Hepatocyte (in vitro differentiated cells): ENCODE results near the gene MSRB1.

Source experiments
- EZH2 ChIP-seq: fragments of 200-600 bp; sonication (generic); IDR thresholded peaks from 2 replicates; pipeline ENCODE4 v1.6.1; 2016; ENCODE audit warnings: antibody characterized with exemption, mild to moderate bottlenecking, borderline replicate concordance
- TF ChIP-seq, protein P1 (sequence below): fragments of 200-600 bp; sonication (generic); IDR thresholded peaks from 2 replicates; pipeline ENCODE4 v1.5.1; 2016; ENCODE audit warnings: antibody characterized with exemption, mild to moderate bottlenecking; ENCODE audit not compliant: poor library complexity

DNA sequence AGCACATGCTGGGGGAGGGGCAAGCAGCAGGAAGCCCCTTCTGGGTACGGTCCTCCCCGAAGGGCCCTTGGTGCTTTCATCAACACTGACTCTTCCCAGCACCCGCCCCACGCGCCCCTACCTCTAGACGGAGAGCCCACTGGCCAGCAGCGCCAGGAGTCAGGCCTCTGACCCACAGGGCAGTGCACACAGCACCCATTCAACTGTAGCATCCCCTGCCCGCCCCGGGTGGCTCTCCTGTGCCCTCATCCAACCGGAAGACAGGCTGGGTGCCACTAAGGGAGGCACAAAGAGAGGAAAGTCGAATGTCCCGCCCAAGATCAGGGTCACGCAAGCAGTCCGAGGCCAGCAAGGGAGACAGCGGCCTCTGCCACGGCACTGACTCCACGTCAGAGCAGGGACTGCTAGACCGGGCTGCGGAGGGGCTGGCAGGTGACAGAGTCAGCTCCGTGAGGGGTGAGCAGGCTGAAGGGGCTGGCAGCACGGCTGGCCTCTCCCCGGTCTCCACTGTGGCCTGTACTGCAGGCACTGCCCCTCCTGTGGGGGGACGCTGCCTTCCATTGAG is 9.8 kb downstream of the MSRB1 start:
- TF ChIP-seq, protein P1, sequence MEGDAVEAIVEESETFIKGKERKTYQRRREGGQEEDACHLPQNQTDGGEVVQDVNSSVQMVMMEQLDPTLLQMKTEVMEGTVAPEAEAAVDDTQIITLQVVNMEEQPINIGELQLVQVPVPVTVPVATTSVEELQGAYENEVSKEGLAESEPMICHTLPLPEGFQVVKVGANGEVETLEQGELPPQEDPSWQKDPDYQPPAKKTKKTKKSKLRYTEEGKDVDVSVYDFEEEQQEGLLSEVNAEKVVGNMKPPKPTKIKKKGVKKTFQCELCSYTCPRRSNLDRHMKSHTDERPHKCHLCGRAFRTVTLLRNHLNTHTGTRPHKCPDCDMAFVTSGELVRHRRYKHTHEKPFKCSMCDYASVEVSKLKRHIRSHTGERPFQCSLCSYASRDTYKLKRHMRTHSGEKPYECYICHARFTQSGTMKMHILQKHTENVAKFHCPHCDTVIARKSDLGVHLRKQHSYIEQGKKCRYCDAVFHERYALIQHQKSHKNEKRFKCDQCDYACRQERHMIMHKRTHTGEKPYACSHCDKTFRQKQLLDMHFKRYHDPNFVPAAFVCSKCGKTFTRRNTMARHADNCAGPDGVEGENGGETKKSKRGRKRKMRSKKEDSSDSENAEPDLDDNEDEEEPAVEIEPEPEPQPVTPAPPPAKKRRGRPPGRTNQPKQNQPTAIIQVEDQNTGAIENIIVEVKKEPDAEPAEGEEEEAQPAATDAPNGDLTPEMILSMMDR = no peak
- no peak for TF ChIP-seq EZH2
